DND-41 (cell line): ENCODE results near the gene PPFIA2.

Experiments used
- ATAC-seq: fragments of 200-7000 bp; cut with Tn5 transposase; 3 replicates; pipeline ENCODE4 v1.9.1; 2021; ENCODE audit warnings: low read depth; ENCODE audit not compliant: insufficient read depth
- DNase-seq: peaks from one replicate; pipeline ENCODE4 v3.0.0-alpha.2; 2020
- H2AFZ ChIP-seq: 2 replicates; pipeline ENCODE4 v1.6.0; 2012; ENCODE audit warnings: low read depth, low read length
- H3K27ac ChIP-seq: 2 replicates; pipeline ENCODE4 v1.5.1; 2012; ENCODE audit warnings: low read length, inconsistent platforms
- H3K27me3 ChIP-seq: fragments of 200-600 bp; sonication (generic); 2 replicates; pipeline ENCODE4 v1.6.0; 2012; ENCODE audit warnings: low read length, mild to moderate bottlenecking, inconsistent platforms; ENCODE audit not compliant: insufficient read depth, poor library complexity
- H3K36me3 ChIP-seq: 2 replicates; pipeline ENCODE4 v1.5.1; 2012; ENCODE audit warnings: low read length, inconsistent platforms; ENCODE audit not compliant: insufficient read depth
- H3K4me1 ChIP-seq: 2 replicates; pipeline ENCODE4 v1.5.1; 2012; ENCODE audit warnings: mild to moderate bottlenecking, low read length; ENCODE audit not compliant: insufficient read depth
- H3K4me2 ChIP-seq: 2 replicates; pipeline ENCODE4 v1.6.0; 2012; ENCODE audit warnings: mild to moderate bottlenecking, moderate library complexity, low read length, inconsistent platforms; ENCODE audit not compliant: insufficient read depth
- H3K4me3 ChIP-seq, 2 experiments: fragments of 200-600 bp in 1 of 2; shearing (Covaris generic) in 1 of 2; 2 replicates each; pipeline ENCODE4 v1.5.1; 2012 to 2016; ENCODE audit warnings: inconsistent platforms in 2 of 2, low read length in 2 of 2, mild to moderate bottlenecking in 2 of 2, low read depth in 1 of 2, moderate library complexity in 1 of 2
- H3K79me2 ChIP-seq: 2 replicates; pipeline ENCODE4 v1.6.0; 2012; ENCODE audit warnings: low read length, inconsistent platforms; ENCODE audit not compliant: insufficient read depth
- H3K9ac ChIP-seq: 2 replicates; pipeline ENCODE4 v1.6.0; 2012; ENCODE audit warnings: low read depth, mild to moderate bottlenecking, inconsistent platforms, low read length, moderate library complexity
- H3K9me3 ChIP-seq: 2 replicates; pipeline ENCODE4 v1.5.1; 2012; ENCODE audit warnings: low read length, moderate library complexity, mild to moderate bottlenecking, inconsistent platforms; ENCODE audit not compliant: insufficient read depth, severe bottlenecking
- H4K20me1 ChIP-seq: 2 replicates; pipeline ENCODE4 v1.6.0; 2012; ENCODE audit warnings: low read length; ENCODE audit not compliant: insufficient read depth
- EZH2 ChIP-seq: IDR thresholded peaks from 3 replicates; pipeline ENCODE4 v1.6.1; 2012; ENCODE audit warnings: borderline replicate concordance, low read depth, mild to moderate bottlenecking, moderate library complexity, low read length, inconsistent platforms; ENCODE audit not compliant: severe bottlenecking
- TF ChIP-seq, protein P1 (sequence below): IDR thresholded peaks from 2 replicates; pipeline ENCODE4 v1.5.1; 2012; ENCODE audit warnings: borderline replicate concordance, low read length, moderate library complexity, mild to moderate bottlenecking; ENCODE audit not compliant: poor library complexity, severe bottlenecking; ENCODE audit errors: extremely low read depth

The PPFIA2 gene

DNA sequence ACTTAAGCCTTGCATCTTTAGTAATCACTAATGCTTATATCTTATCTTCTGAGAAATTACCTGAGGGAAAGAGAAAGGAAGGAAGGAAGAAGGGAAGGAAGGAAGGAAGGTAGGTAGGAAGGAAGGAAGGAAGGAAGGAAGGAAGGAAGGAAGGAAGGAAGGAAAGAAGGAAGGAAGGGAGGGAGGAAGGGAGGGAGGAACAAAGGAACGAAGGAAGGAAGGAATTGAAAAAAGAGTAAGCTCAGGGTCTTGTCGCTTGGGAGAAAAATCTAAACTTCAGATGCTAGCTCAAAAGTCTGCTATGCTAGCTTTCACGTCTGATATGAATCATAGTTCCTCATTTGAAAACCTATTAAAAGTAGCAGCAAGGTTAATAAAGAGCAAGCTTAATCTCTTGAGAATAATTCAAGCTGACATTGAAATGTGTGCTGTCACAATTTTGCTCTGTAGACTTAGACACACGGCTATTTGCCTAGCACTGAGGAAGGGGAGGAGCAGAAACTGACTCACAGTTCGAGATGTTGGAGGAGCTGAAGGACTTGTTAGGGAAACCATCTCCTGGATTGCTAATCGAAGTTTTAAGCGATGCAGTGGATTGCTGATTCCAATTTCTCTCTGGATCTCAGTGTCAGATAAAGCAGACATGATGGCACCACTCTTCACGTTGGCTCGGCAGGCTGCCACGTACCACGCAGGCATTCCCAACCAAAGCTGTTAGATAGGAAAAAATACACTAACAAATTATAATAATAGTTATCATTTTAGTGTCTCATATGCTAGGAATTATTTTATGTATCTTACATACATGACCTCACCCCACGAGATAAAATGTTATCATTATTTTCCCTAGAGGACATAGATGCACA, 464.6 kb downstream of the PPFIA2 start:
- H4K20me1 ChIP-seq = no peaks in the 10 kb centered on the region
- DNase-seq (no peak), ATAC-seq (no peak)
- H3K4me2 ChIP-seq = no peak overlapping the region
- no peaks in the 10 kb centered on the region for H3K27me3 ChIP-seq
- no peak overlapping the region for H3K9ac ChIP-seq
- H2AFZ ChIP-seq = no peak overlapping the region
- no peak overlapping the region for H3K4me3 ChIP-seq
- no peak for TF ChIP-seq EZH2
- TF ChIP-seq, protein P1, sequence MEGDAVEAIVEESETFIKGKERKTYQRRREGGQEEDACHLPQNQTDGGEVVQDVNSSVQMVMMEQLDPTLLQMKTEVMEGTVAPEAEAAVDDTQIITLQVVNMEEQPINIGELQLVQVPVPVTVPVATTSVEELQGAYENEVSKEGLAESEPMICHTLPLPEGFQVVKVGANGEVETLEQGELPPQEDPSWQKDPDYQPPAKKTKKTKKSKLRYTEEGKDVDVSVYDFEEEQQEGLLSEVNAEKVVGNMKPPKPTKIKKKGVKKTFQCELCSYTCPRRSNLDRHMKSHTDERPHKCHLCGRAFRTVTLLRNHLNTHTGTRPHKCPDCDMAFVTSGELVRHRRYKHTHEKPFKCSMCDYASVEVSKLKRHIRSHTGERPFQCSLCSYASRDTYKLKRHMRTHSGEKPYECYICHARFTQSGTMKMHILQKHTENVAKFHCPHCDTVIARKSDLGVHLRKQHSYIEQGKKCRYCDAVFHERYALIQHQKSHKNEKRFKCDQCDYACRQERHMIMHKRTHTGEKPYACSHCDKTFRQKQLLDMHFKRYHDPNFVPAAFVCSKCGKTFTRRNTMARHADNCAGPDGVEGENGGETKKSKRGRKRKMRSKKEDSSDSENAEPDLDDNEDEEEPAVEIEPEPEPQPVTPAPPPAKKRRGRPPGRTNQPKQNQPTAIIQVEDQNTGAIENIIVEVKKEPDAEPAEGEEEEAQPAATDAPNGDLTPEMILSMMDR = no peak
- H3K9me3 ChIP-seq = no peaks in the 10 kb centered on the region
- H3K79me2 ChIP-seq = no peaks in the 10 kb centered on the region
- H3K27ac ChIP-seq = no peak overlapping the region
- H3K36me3 ChIP-seq = no peaks in the 10 kb centered on the region
- H3K4me1 ChIP-seq = no peaks in the 10 kb centered on the region

DNA sequence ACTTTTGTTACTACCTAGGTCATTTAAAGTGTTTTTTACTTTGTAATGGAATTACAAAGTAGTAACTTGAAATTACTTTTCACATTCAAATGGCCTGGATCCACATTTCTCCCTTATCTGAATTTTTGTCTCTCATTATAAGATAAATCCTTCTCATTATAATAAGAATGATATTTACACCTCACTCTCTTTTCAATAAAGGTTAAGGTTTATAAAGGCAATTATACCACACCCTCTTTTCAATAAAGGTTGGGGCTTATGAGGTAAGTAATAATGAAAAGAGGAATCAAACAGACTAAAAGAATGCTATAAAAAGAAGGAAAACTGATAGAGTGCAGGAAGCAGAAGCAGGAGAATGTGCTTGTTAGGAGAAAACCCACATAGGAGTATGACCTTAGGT, 470.5 kb downstream of the PPFIA2 start:
- Histone ChIP-seq H3K27ac (no peak overlapping the region), H3K9ac (no peak overlapping the region), H3K79me2 (no peaks in the 10 kb centered on the region), H2AFZ (no peak overlapping the region), H3K27me3 (no peaks in the 10 kb centered on the region), H4K20me1 (no peaks in the 10 kb centered on the region), H3K4me2 (no peak overlapping the region), H3K4me3 (no peak overlapping the region), H3K36me3 (no peaks in the 10 kb centered on the region), H3K9me3 (no peaks in the 10 kb centered on the region), H3K4me1 (no peaks in the 10 kb centered on the region)
- no peak for DNase-seq
- no peak for ATAC-seq
- TF ChIP-seq, protein P1 = no peak
- TF ChIP-seq EZH2 = no peak

DNA sequence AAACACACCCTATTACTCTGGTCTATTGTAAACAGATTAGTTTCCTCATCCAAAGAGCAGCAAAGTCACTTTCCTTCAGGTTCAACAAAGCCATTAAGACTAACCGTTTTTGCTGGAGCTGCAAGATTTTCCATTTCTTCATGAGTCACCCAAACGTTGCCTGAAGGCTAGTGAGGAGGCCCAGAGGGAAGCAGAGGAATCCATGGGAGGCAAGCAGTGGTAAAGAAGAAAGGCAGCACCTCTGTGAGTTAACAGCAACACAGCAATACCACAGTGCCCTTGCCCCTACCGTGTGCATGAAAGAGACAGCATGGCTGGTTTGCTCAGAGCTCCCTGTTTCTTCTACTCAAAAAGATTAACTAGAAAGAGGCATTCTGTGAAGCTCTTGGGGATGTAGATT, 475.0 kb downstream of the PPFIA2 start:
- Histone ChIP-seq H2AFZ (no peak overlapping the region), H4K20me1 (no peaks in the 10 kb centered on the region), H3K36me3 (no peaks in the 10 kb centered on the region), H3K4me2 (no peak overlapping the region), H3K9me3 (no peaks in the 10 kb centered on the region), H3K27me3 (no peaks in the 10 kb centered on the region), H3K9ac (no peak overlapping the region), H3K4me3 (no peak overlapping the region), H3K79me2 (no peaks in the 10 kb centered on the region), H3K27ac (no peak overlapping the region), H3K4me1 (no peaks in the 10 kb centered on the region)
- no peak for ATAC-seq
- TF ChIP-seq EZH2 = no peak
- TF ChIP-seq, protein P1 = no peak
- DNase-seq = no peak
